ENCODE data around the gene DIPK1A. TPM values are rescaled to one million over a fixed set of nuclear protein-coding genes. Genes with fewer than 3 reads are reported as not detected.

The DIPK1A gene
- total RNA-seq, 1 experiment from 2014 or later: 3.8 TPM

DNA sequence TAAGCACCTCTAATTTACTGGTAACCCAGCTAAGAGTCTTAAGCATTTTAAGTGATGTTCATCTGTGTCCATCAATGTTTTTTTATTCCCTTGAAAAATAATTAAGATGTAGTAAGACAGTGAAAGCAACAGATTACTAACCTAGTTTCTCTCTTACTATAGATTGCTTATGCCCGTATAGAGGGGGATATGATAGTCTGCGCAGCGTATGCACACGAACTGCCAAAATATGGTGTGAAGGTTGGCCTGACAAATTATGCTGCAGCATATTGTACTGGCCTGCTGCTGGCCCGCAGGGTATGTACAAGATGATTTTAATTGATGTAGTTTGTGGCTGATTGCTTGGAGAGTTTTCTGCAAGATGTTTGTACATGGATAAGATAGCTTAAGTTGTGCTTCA, 126.6 kb downstream of the DIPK1A start:
- H3K27ac Mint-ChIP-seq: peak overlapping the region in 2 of 3 experiments; percentile 68 to 92; a peak in 5 of 7 replicates
- H2BK15ac ChIP-seq (ENCODE audit: low read depth, low read length): no peak overlapping the region
- no peak overlapping the region for H3K4ac ChIP-seq (ENCODE audit: low read depth, low read length)
- no peak overlapping the region for H2BK12ac ChIP-seq (ENCODE audit: insufficient read length, low read depth, low read length)
- H4K20me1 ChIP-seq (ENCODE audit: control insufficient read depth, insufficient read depth, insufficient read length): no peaks in the 10 kb centered on the region
- peaks cover 37% of the 10 kb centered on the region for H3K79me2 ChIP-seq (ENCODE audit: insufficient read depth, low read length)
- H3K4me1 ChIP-seq (ENCODE audit: insufficient read depth, low read length): no peaks in the 10 kb centered on the region; the same call in 1 of the 2 replicates
- H3K4me2 ChIP-seq (ENCODE audit: insufficient read depth, insufficient read length, low read length): peak overlapping the region; percentile 98
- H3K4me3 Mint-ChIP-seq: peak overlapping the region; percentile 99 to 100
- TF ChIP-seq, protein P1, sequence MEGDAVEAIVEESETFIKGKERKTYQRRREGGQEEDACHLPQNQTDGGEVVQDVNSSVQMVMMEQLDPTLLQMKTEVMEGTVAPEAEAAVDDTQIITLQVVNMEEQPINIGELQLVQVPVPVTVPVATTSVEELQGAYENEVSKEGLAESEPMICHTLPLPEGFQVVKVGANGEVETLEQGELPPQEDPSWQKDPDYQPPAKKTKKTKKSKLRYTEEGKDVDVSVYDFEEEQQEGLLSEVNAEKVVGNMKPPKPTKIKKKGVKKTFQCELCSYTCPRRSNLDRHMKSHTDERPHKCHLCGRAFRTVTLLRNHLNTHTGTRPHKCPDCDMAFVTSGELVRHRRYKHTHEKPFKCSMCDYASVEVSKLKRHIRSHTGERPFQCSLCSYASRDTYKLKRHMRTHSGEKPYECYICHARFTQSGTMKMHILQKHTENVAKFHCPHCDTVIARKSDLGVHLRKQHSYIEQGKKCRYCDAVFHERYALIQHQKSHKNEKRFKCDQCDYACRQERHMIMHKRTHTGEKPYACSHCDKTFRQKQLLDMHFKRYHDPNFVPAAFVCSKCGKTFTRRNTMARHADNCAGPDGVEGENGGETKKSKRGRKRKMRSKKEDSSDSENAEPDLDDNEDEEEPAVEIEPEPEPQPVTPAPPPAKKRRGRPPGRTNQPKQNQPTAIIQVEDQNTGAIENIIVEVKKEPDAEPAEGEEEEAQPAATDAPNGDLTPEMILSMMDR (conservative IDR thresholded peaks at IDR 0.05): no peak
- no peak overlapping the region for H4K91ac ChIP-seq (ENCODE audit: insufficient read length, low read depth, low read length)
- H3K14ac ChIP-seq (ENCODE audit: insufficient read depth, low read length): no peak overlapping the region
- no peak overlapping the region for H3K27ac ChIP-seq (ENCODE audit: insufficient read length, low read depth, low read length)
- peaks cover 3 to 4% of the 10 kb centered on the region in 2 experiments; a peak in 3 of 5 replicates for H3K9me3 Mint-ChIP-seq
- no peaks in the 10 kb centered on the region for H3K27me3 ChIP-seq (ENCODE audit: insufficient read depth, low read length)
- no peak overlapping the region for H3T11ph ChIP-seq (ENCODE audit: low read length)
- no peak overlapping the region for H4K8ac ChIP-seq (replicated peaks; ENCODE audit: insufficient read length, low read depth, low read length)
- H3K36me3 Mint-ChIP-seq (ENCODE audit: insufficient read depth in 1 of 3, low read depth in 3 of 3): peaks cover 75 to 78% (median 76%) of the 10 kb centered on the region in 3 experiments
- no peak overlapping the region for H3K56ac ChIP-seq (ENCODE audit: insufficient read length, low read depth, low read length)
- H3K27me3 Mint-ChIP-seq (ENCODE audit: low read depth): no peaks in the 10 kb centered on the region
- peaks cover 39 to 42% of the 10 kb centered on the region in 2 experiments for H3K4me1 Mint-ChIP-seq
- no peak overlapping the region for H2AK5ac ChIP-seq (ENCODE audit: insufficient read length, low read length)
- H2BK120ac ChIP-seq (ENCODE audit: low read depth, low read length, poor library complexity, severe bottlenecking): no peak overlapping the region
- H2BK5ac ChIP-seq (ENCODE audit: insufficient read length, low read length): no peak overlapping the region
- H3K9me3 ChIP-seq (ENCODE audit: control insufficient read depth, low read depth, low read length): no peaks in the 10 kb centered on the region
- no CpG with 5 or more reads among the region's 5 CpGs for WGBS (ENCODE audit: extremely low coverage, insufficient read length, low lambda C conversion rate)
- no peak overlapping the region for H3K18ac ChIP-seq (ENCODE audit: insufficient read length, low read depth, low read length)
- H3K23ac ChIP-seq (ENCODE audit: insufficient read length, low read depth, low read length): no peak overlapping the region
- no peak for DNase-seq
- H3K23me2 ChIP-seq (ENCODE audit: insufficient read length, low read depth, low read length, poor library complexity, severe bottlenecking): peaks cover 5% of the 10 kb centered on the region
- H3K79me1 ChIP-seq (ENCODE audit: insufficient read depth, low read depth, low read length, poor library complexity, severe bottlenecking): peaks cover 7% of the 10 kb centered on the region
- H3K9ac ChIP-seq (ENCODE audit: extremely low read depth, insufficient read length, low read length): no peak overlapping the region
- no peak overlapping the region for H4K5ac ChIP-seq (ENCODE audit: insufficient read length, low read depth, low read length)
- no peak overlapping the region for H2AFZ ChIP-seq (ENCODE audit: low read length)
- H2BK20ac ChIP-seq (ENCODE audit: low read depth, low read length, poor library complexity, severe bottlenecking): no peak overlapping the region

All from H9 (cell line).